ENCODE data around the gene NDUFA11.
"Not testable (repeated sequence)": the region's sequence is repeated elsewhere in the genome, so short reads cannot be mapped to it uniquely, and the experiment has no call there.

DNA sequence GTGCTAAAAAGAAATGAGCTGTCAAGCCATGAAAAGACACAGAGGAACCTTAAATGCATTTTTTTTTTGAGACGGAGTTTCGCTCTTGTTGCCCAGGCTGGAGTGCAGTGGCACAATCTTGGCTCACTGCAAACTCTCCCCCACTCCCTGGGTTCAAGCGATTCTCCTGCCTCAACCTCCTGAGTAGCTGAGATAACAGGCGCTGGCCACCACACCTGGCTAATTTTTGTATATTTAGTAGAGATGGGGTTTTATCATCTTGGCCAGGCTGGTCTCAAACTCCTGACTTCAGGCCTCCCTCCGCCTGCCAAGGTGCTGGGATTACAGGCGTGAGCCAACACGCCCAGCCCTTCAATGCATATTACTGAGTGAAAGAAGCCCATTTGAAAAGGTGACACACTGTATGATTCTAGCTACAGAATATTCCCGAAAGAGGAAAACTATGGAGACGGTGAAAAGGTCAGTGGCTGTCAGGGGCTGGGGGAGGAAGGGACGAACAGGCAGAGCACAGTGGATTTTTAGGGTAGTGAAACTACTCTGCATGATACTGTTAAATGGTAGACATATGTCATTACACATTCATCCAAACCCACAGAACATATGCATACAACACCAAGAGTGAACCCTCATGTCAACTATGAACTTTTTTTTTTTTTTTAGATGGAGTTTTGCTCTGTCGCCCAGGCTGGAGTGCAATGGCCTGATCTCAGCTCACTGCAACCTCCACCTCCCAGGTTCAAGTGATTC lies 19.4 kb downstream of the NDUFA11 start:
- TF ChIP-seq, protein P1, sequence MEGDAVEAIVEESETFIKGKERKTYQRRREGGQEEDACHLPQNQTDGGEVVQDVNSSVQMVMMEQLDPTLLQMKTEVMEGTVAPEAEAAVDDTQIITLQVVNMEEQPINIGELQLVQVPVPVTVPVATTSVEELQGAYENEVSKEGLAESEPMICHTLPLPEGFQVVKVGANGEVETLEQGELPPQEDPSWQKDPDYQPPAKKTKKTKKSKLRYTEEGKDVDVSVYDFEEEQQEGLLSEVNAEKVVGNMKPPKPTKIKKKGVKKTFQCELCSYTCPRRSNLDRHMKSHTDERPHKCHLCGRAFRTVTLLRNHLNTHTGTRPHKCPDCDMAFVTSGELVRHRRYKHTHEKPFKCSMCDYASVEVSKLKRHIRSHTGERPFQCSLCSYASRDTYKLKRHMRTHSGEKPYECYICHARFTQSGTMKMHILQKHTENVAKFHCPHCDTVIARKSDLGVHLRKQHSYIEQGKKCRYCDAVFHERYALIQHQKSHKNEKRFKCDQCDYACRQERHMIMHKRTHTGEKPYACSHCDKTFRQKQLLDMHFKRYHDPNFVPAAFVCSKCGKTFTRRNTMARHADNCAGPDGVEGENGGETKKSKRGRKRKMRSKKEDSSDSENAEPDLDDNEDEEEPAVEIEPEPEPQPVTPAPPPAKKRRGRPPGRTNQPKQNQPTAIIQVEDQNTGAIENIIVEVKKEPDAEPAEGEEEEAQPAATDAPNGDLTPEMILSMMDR (IDR thresholded peaks at IDR 0.05): not testable (repeated sequence)
- not testable (repeated sequence) for TF ChIP-seq POLR2A (IDR thresholded peaks at IDR 0.05)

Measured in lower leg skin (tissue), 3 donors.